GM12878 (cell line): ENCODE data around the gene FKBP15.

ENCODE experiments used
- CTCF ChIP-seq, 3 experiments: IDR thresholded peaks in 2 of 3; conservative IDR thresholded peaks in 1 of 3; 2 replicates each; pipeline ENCODE4 v1.5.1; 2011; ENCODE audit warnings: low read depth in 3 of 3, low read length in 3 of 3, mild to moderate bottlenecking in 3 of 3, control low read depth in 2 of 3, moderate library complexity in 2 of 3, inconsistent platforms in 1 of 3, mixed read lengths in 1 of 3; ENCODE audit not compliant: control insufficient read depth in 2 of 3, insufficient read depth in 1 of 3; ENCODE audit errors: extremely low read depth in 1 of 3
- NFIC ChIP-seq: IDR thresholded peaks from 2 replicates; pipeline ENCODE4 v1.6.1; 2012; ENCODE audit warnings: low read depth, mild to moderate bottlenecking, inconsistent platforms, low read length, moderate library complexity
- SREBF1 ChIP-seq: IDR thresholded peaks from 2 replicates; pipeline ENCODE4 v1.6.1; 2012; ENCODE audit warnings: mild to moderate bottlenecking, low read length
- TCF3 ChIP-seq: IDR thresholded peaks from 2 replicates; pipeline ENCODE4 v1.6.1; 2012; ENCODE audit warnings: low read depth, mild to moderate bottlenecking, low read length, borderline replicate concordance; ENCODE audit not compliant: insufficient read depth
- ZBTB33 ChIP-seq: fragments of 450-650 bp; IDR thresholded peaks from 2 replicates; pipeline ENCODE4 v1.6.1; 2017; ENCODE audit warnings: mild to moderate bottlenecking

GRCh38 chr9:113205432-113205831 lies 15.6 kb downstream of the FKBP15 start:
- TF ChIP-seq CTCF (IDR thresholded peaks at IDR 0.05 in 2 of 3, conservative IDR thresholded peaks at IDR 0.05 in 1 of 3; ENCODE audit: control insufficient read depth in 2 of 3, extremely low read depth in 1 of 3, insufficient read depth in 1 of 3, low read depth in 3 of 3, low read length in 3 of 3) (no peak), TCF3 (no peak), SREBF1 (no peak), NFIC (no peak), ZBTB33 (no peak)
